Stromal cell of bone marrow (primary cell): ENCODE measurements around the gene BRI3BP.

ENCODE experiments used
- DNase-seq: peaks from one replicate; pipeline ENCODE4 v3.0.0-alpha.2; 2012; ENCODE audit warnings: low read depth

Gene BRI3BP, protein sequence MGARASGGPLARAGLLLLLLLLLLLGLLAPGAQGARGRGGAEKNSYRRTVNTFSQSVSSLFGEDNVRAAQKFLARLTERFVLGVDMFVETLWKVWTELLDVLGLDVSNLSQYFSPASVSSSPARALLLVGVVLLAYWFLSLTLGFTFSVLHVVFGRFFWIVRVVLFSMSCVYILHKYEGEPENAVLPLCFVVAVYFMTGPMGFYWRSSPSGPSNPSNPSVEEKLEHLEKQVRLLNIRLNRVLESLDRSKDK

DNA sequence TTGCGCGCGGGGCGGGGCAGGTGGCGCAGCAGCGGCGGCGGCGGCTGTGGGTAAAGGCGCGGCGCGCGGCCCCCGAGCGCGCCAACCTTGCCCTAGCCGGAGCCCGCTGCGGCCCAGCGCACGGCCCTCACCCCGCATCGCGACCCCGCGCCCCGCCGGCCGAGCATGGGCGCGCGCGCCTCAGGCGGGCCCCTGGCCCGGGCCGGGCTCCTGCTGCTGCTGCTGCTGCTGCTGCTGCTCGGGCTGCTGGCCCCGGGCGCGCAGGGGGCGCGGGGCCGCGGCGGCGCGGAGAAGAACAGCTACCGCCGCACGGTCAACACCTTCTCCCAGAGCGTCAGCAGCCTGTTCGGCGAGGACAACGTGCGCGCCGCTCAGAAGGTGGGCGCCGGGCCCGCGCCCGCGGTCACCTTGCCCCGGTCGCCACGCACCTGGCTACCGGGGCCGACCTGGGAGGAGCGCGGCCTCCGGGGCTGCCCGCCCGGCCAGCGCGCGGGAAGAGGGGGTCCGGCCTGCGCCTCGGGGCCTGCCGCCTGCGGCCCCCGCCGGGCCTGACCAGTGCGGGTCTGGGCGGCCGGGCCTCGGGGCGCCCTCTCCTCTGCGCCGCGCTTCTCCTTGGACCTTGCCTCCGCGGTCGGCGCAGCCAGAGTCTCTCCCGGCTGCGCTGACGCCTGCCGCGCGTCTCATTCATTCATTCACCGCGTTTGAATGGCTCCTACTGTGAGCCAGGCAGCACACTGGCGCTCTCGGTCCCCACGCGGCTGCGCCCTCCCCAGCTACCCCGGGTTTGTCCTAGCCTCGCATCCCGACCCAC lies at the start of gene BRI3BP:
BRI3BP (plus strand) TSS at position 20 of the 811 bp plus-strand sequence; CDS start at position 166, 146 bp downstream.
- no peak for DNase-seq

DNA sequence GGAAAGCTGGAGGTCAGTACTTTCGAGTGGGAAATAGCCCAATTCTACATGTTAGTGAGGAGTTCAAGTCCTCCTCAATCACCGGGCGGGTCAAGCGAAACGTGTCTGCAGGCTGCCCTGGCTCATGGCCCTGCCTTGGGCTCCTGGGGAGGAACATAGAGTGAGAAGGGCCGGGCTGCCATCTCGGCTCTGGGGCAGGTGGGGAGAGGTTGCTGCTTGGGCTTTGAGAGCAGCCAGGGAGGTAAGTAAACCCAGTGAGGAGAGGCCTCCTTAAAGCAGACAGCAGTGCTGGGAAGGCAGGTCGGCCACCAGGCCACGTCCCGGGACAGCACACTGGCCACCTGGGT lies 47.0 kb upstream of the BRI3BP start:
- DNase-seq = no peak

DNA sequence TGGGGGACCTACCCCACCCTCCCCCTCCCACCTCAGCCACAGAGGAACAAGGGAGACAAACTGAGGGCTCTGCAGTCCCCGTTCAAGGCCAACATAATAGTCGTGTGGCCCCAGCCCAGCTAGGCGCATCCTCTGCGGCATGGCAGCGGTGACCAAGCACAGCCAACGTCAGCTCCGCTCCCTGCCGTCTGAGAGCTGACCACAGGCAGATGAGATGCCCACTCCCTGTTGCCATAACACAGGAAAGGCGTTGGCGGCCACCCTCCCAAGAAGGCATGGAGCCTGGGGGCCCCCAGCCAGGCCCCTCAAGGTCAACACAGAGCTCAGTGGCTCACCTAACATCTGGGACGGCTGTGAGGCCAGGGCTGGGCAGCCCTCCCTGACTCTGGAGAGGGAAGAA lies 46.4 kb upstream of the BRI3BP start:
- DNase-seq = no peak

DNA sequence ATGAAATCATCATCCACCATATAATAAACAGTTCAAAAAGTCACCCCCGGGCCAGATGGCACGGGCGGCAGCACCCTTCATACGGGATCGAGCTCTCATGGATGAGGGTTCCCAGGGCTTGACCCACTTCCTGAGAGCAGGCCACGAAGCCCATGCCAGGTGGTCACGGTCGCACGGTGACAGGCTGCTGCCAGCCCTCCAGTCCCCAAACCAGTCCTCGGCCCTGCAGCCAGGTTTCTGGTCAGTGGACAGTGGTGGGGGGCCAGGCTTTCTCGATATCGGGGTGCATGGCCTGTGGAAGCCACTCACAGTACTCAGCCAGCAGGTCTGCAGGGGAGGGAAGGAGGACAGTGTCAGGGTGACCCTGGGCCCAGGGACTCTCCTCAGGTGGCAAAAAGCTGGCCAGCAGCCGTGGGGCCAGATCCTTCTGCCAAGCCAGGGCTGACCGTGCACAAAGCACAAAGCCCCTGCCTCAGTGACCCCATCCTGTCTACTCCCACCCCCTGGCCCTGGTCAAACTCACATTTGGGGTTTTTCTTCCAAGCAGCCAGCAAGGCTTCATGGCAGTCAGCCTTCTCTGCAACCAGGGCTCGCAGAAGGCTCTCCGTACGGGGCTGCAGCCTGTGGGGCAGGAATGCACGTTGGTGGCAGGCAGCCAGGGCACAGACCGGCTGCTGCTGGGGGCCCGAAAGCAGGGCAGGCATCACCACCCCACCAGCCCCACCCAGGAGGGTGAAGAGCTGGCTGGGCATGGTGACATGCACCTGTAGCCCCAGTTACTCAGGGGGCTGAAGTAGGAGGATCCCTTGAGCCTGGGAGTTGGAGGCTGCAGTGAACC lies 45.7 kb upstream of the BRI3BP start:
- DNase-seq = no peak

DNA sequence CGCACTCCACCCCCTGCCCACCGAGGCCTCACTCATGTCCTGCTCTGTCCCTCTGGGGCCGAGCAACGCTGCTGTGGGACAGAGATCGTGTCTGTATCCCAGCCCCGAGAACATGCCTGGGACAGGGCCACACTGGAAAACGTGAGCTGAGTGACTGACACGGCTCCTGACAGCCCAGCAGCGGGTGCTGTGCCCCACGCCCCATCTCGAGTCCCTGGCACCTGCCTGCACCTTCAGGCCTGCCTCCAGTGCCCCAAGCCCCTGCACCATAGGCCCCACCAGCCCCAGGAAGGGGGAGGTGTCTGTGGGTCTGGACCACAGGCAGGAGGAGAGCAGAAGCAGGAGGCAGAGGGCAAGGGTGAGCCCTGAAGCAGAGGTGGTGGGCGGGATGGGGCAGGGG lies 44.4 kb upstream of the BRI3BP start:
- no peak for DNase-seq

DNA sequence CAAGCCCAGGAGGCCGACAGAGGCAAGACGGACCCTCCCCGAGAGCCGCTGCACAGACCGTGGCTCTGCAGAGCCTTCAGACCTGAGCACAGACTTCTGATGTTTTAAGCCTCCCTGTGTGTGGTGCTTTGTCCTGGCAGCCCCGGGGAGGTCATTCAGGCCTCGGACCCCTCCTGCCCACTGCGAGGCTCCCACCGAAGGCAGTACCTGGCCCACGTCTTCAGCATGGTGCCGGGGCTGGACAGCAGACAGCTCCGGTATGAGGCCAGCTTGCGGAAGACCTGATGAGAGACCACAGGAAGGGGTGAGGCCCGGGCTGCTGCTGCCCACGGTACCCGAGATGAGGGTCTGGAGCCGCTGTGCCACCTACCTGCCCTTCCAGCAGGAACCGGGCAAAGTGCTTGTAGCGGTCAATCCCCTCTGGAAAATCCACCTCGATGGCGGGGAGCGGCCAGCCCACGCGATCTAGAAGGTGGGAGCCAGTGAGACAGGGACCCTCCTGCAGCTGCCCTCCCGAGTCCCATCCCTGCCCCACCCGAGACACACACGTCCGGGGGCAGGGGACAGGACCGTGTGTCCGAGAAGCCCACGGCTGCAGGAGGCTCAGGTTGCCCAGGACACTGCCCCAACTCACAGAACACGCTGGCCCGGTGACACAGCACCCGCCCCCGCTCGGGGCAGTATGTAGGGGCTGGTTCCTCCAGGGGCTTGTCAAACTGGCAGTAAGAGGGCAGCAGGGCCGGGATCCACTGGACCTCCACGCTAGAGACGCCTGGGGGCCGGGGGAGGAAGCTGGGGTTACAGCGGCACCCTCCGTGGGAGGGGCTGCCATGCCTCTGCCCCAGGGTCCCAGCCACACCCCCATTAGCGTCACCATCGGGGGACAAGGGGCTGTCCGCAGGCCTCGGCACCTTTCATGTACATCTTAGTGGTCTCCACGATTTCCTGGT lies 43.4 kb upstream of the BRI3BP start:
- DNase-seq = no peak

DNA sequence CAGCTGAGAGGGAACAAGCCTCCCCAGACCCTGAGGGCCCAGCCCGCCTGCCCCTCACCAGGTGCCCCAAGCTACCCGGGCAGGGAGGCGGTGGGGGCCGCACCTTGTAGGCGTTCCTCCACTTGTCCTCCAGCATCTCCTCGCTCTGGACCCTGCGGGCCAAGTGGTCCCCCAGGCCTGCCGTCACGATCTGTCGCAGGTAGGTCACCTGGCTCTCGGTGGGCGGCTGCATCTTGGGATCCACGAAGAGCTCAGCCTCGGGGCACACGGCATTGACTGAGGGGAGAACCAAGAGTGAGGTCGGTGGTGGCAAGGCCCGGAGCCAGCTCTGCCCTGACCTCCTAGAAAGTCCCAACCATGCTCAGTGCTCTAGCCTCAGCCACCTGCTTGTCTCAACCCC lies 41.1 kb upstream of the BRI3BP start:
- DNase-seq = no peak

DNA sequence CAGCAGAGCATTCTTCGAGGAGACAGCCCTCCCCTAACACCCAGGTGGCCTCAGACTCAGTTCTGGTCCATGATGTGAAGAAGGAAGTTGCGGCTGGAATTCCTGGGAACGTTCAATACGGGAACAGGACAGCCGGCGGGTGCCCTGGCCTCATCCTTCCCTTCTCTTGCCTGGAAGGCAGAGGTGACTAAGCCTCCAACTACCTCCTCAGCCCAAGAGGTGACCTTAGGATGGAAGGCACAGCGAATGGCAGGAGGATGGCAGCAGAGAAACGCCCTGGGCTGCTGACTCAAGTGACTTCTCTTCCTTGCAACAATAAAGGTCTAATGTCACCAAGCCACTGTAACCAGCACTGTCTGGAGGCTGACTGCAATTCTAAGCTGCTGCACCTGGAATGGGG lies 40.6 kb upstream of the BRI3BP start:
- DNase-seq = no peak

DNA sequence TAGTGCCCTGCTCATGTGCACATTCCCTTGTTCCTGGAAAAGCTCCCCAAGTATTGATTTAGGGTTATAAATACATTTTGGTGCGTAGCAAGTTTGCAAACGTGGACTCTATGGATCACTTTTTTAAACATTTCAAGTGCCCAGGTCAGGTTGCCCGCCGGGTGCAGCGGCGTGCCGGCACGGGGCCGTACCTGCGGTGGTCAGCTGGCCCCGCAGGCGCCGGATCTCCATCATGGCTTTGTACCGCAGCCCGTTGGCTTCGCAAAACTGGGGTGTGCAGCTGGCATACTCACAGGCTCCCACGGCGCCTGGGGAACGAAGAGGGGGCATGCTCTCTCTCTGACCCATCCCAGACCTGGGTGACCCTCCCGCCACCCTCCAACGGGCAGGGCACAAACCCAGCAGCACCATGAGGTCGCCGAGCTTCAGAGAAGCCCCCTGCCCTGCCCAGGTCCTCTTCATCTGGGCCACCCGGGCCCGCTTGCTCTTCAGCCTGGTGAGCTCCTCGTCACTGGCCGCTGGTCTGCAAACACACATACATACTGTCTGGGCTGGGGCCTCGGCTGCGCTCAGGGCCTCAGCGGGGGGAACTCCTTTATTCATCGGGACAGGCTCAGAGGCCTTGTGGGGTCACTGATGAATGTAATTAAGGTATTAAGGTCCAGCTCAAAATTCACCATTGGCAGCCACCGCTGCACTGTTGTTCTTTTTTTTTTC lies 39.6 kb upstream of the BRI3BP start:
- no peak for DNase-seq

DNA sequence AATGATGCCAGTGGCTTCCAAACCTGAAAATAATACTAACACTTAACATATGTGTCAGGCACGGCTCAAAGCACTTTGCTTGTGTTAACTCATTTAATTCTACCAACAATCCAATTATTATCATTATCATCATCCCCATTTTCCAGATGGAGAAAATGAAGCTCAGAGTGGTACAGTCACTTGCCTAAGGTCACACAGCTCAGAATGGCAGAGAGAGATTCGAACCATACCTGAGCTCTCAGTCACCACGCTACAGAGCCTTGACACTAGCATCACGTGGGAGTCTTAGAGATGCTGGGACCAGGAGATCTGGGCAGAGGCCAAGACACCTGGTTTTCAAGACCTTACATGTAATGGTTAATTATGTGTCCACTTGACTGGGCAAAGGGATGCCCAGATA lies 38.7 kb upstream of the BRI3BP start:
- DNase-seq = no peak

DNA sequence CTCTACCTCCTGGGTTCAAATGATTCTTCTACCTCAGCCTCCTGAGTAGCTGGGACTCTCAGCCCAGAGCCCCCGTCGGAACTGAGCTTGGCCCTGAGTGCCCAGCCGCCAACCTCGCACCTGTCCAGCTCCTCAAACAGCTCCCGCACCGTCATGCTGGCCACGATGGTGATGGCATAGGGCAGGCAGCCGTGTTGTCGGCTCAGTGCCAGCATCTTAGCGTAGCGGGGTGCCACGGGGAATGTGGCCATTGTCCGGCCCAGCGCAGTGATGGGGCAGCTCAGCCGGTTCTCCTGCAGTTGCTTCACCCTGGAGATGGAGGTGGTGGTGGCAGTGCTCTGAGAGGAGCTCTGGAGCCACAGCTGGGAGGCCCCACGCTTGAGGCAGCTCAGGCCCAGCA lies 36.9 kb upstream of the BRI3BP start:
- no peak for DNase-seq

DNA sequence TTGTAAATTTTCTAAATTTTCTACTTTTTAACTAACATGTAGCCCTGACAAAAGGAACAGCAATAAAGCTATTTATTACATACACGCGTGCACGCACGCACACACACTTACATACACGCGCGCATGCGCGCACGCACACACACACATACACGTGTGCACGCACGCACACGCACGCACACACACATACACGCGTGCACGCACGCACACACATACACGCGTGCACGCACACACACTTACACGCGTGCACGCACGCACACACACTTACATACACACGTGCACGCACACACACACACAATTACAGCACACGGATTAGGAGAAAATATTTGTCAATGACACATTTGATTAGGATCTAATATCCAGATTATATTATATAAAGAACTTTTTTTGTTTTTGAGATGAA lies 32.4 kb upstream of the BRI3BP start:
- no peak for DNase-seq

DNA sequence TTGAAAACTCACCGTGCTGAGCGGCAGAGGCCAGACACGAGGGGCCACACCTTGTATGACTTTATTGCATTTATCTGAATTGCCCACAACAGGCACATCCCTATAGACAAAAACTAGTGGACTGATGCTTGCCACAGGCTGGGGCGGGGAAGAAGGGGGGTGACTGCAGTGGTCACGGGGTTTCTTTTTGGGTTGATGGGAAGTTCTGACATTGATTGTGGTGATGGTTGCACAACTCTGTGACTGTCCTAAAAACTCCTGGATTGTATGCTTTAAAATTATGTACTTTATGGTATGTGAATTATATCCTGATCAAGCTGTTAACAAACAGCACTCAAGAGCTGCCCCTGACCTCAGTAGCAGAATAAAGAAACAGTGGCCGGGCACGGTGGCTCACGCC lies 30.2 kb upstream of the BRI3BP start:
- DNase-seq = no peak

DNA sequence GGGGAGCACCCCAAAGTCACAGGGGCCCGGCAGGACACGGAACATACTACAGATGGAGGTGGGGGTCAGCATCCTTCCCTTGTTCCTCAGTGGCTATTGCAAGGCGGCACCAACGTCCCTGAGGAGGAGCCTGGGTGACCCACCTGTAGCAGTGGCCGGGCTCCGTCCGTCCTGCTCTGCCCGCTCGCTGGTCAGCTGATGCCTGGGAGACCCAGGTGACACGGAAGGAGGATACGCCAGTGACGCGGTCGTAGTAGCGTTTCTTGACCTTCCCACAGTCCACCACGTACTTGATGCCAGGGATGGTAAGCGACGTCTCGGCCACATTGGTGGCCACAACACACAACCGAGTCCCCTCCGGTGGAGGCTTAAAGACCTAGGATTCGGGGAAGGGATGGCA lies 29.2 kb upstream of the BRI3BP start:
- DNase-seq = no peak

DNA sequence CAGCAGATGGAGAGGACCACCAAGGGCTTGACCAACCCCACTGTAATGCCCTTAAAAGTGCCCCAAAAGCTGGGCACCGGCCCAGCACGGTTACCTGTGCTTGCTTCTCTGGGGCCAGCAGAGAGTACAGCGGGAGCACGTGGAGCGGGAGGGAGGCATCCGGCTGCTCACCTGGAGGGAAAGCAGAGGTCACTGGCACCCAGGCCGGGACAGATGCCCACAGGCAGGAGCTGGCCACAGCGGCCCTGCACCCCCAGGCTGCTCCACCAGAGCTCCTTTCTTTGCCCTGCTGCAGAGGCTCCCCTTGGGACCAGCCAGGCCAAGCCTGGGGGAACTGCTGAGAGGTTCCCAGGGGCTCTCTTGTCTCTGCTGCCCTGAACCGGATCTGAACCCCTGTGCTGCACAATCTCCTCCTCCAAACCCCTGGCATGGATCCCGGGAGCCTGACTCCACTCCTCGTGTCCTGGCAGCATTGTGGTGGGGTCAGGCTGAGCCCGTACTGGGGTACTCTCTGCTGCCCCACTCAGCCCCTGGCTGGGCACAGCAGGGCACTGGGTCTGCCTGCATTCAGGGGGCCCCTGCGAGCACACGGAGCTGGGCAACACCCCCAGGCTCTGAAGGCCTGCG lies 28.5 kb upstream of the BRI3BP start:
- DNase-seq = no peak

DNA sequence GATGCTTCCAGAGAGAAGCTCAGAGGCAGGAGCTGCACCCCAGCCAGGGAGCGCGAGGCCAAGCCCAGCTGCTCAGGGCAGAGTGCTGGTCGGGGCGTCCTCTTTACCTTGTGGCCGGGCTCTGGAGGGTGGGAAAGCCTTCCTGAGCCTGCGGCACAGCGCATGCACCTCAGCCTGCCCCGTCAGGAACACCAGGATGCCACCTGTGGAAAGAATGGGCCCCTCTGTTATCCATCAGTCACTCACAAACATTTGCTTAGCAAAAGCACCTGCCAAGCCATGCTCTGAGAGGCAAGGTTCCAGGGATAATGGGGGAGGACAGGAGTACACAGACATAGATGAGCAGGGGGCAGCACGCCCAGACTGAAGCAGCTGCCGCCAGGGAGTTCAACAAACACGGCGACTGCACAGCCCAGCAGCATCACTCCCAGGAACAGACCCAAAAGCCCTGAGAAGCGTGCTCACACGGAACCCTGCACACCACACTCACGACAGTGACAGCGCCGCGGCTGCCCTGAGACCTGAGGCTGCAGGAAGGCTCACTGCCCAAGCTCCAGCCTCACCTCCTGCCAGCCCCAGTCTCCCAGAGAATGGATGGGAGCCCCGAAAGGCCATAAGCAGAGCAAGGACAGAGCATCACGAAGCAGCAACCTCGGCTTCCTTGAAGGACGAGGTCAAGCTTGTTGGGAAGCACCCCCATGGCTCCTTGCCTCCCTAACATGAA lies 26.3 kb upstream of the BRI3BP start:
- DNase-seq = no peak

DNA sequence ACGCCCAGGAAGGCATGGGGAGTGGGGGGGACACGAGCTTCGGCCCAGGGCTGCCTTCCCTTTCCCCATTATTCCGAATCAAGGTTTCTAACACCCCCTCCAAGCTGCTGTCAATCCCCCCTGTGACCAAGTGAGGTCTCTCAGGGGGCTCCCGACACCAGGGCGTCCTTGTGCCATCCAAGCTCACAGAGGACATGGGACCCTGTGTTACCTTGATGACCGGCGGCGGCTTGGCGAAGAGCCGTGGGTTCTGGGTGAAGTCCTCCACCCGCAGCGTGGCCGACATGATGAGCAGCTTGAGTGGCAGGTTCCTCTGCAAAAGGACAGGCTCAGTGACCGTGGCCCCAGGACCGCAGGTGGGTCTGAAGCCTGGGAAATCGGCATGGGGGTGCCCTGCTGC lies 24.8 kb upstream of the BRI3BP start:
- no peak for DNase-seq

DNA sequence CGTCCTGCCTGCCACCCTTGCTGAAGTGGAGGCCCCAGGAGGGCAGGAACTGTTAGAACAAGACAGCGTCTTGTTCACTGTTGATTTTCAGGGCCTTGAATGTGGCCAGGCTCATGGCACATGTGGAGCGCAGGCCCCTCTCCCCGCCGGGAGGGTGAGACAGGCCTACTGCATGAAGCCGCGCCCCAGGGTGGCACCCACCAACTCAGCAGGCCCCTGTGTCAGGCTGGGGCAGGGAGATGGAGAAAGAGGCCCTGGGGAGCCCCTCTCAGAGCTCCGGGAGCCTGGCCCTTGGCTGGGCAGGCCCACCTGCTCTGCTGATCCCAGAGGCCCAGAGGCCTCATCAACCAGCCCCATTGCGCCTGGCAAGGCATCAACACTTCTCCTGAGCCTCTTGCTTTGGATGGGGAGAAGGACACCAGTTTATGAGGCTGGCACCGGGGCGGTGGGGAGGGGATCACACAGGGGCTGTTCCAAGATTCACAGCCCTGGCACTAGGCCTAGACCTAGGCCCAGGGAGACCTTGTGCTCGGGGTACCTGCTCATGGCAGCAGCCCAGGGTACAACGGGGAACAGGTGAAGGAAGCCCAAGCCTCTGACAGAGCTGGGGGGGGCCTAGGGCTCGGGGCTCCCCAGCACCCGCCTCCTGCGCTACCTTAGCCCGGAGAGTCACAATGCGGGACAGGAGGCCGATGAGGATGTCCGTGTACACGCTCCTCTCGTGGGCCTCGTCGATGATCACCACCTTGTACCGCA lies 22.6 kb upstream of the BRI3BP start:
- DNase-seq = no peak

DNA sequence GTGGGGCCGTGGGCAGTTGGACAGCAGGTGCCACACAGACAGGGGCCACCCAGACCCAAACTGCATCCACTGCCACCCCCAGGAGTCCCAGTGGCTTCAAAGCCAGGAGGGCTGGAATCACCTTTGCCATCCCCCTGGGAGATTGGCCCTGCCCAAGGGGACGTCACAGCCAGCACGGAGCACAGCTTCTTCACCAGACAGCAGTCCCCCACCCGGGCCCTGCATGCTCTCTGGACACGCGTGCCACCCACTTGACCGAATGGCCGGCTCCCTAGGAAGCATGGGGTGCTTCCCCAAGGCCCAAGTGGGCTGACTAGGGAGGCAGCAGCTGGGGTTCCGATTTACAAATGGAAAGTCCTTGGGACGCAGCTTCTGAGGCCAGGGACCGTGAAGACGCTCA lies 21.8 kb upstream of the BRI3BP start:
- DNase-seq = no peak
